Measurements from ENCODE around the gene PCGF1.
A peak's percentile ranks its signal among the peaks of the same experiment; 100 is the strongest.

PCGF1 gene

DNA sequence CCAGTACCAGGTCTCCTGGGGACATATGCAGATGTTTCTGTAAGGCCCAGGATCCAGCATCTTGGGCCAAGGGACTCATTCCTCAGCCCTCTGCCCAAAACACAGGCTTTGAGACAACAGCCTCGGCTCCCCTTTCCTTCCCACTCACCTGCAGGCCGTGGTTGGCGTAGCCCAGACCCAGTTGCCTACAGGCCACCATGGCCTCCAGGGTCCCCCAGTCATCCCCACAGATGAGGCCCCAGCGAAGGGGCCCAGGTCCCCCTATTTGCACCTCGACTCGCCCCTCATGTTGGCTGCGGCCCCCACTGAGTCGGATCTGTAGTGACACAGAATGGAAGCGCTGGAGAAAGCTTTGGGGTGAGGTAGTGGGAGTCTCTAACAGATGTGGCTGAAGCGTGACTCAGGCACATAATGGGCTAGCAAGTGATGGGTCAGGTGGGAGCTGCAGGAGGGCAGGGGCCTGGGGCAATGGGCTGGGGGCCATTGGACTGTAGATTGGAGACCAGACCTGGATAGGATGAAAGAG is 28.0 kb upstream of the PCGF1 start:
- no peak overlapping the region for H3K27ac ChIP-seq
- TF ChIP-seq, protein P1, sequence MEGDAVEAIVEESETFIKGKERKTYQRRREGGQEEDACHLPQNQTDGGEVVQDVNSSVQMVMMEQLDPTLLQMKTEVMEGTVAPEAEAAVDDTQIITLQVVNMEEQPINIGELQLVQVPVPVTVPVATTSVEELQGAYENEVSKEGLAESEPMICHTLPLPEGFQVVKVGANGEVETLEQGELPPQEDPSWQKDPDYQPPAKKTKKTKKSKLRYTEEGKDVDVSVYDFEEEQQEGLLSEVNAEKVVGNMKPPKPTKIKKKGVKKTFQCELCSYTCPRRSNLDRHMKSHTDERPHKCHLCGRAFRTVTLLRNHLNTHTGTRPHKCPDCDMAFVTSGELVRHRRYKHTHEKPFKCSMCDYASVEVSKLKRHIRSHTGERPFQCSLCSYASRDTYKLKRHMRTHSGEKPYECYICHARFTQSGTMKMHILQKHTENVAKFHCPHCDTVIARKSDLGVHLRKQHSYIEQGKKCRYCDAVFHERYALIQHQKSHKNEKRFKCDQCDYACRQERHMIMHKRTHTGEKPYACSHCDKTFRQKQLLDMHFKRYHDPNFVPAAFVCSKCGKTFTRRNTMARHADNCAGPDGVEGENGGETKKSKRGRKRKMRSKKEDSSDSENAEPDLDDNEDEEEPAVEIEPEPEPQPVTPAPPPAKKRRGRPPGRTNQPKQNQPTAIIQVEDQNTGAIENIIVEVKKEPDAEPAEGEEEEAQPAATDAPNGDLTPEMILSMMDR (conservative IDR thresholded peaks at IDR 0.05) = no peak
- no peak for TF ChIP-seq ZFX (IDR thresholded peaks at IDR 0.05)

DNA sequence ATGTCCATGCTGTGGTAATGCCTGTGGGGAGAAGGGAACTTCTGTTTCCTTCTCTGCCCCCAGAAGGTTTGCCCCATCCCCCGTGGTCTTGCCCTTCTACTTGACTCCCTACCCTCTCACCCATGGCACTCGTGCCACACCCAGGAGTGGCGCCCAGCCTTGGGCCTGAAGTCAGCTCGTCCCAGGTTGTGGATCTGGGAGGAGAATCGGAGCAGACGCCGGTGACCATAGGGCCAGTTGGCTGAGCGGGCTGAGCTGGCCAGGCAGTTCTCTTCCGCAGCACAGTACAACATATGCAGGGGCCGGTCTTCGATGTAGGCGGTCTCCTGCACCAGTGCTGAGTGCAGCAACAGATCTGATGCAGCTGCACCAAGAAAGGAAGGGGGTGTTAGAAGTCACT is 26.9 kb upstream of the PCGF1 start:
- TF ChIP-seq, protein P1 (conservative IDR thresholded peaks at IDR 0.05) = no peak
- TF ChIP-seq ZFX (IDR thresholded peaks at IDR 0.05) = no peak
- H3K27ac ChIP-seq = no peak overlapping the region

DNA sequence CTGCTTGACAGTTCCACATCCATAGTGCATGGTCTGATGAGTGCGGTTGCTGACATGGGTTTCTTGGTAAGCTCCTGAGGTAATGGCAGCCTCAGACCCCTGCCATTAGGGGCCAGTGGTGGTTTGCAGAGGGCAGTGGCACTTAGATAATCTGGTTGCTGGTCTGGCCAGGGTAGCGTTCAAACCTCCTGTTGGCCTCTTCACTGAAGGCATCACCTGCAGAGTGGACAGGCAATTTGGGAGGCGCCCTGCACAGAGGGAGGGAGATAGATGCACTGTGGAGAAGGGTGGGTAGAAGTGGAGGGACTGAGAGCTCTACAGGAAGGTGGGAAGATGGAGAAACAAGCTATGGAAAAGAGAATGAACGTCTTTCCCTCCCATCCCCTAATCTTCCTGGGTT is 26.0 kb upstream of the PCGF1 start:
- TF ChIP-seq ZFX (IDR thresholded peaks at IDR 0.05) = no peak
- TF ChIP-seq, protein P1 (conservative IDR thresholded peaks at IDR 0.05) = no peak

DNA sequence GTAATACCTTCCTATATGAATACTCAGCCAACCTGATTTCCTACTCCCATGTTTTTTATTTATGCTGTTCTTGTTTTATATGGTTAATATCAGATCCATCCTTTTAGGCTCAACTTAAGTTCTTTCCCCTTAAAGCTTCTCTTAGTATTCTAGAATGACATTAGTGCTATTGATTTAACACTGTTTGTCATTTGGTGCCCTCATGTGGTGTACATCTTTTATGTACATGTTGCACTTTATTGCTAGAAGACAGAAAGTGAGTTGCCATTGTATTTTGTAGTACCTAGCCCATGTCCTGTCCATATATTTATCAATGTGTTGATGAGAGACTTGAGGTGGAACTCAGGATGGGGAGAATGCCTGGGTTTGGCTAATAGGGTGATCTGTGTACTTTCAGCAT is 24.7 kb upstream of the PCGF1 start:
- TF ChIP-seq, protein P1 (conservative IDR thresholded peaks at IDR 0.05) = peak; percentile 25
- TF ChIP-seq ZFX (IDR thresholded peaks at IDR 0.05) = no peak
- H3K27ac ChIP-seq = no peak overlapping the region

More for the DNA sequence above, 26.0 kb upstream of the PCGF1 start:
- no peak overlapping the region for H3K27ac ChIP-seq

DNA sequence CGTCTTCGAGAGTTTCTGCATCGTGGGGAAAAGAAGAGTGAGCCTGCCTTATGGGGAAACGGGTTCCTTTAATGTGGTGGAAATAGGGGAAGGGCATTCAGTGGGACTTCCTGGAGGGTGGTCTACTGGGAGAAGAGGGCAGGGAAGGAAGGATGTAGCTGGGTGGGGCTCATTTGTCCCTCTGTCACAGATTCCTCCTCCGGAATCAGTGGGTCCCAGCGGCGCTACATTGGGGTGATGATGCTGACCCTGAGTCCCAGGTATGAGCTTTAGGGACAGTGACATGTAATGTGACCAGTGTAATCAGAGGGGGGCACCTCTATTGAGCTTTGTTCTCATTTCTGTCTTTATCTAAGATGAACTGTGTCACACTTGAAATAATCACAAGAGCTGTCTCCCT is 24.2 kb upstream of the PCGF1 start:
- TF ChIP-seq, protein P1 (conservative IDR thresholded peaks at IDR 0.05) = no peak
- no peak for TF ChIP-seq ZFX (IDR thresholded peaks at IDR 0.05)
- H3K27ac ChIP-seq = no peak overlapping the region

DNA sequence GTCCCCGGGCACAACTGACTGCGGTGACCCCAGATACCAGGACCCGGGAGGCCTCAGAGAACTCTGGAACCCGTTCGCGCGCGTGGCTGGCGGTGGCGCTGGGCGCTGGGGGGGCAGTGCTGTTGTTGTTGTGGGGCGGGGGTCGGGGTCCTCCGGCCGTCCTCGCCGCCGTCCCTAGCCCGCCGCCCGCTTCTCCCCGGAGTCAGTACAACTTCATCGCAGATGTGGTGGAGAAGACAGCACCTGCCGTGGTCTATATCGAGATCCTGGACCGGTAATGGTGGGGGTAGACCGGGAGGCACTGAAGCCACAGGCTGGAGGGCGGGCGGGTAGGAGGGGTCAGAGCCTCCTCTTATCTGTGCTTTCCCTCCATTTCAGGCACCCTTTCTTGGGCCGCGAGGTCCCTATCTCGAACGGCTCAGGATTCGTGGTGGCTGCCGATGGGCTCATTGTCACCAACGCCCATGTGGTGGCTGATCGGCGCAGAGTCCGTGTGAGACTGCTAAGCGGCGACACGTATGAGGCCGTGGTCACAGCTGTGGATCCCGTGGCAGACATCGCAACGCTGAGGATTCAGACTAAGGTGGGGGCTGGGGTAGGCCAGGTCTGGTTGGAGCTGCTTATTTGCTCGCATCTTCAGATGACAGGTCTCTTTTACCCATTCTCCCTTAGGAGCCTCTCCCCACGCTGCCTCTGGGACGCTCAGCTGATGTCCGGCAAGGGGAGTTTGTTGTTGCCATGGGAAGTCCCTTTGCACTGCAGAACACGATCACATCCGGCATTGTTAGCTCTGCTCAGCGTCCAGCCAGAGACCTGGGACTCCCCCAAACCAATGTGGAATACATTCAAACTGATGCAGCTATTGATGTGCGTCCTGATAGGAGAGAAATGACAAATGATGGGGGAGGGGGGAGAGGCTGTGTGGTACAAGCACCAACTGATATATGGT is 23.0 kb upstream of the PCGF1 start:
- TF ChIP-seq, protein P1 (conservative IDR thresholded peaks at IDR 0.05) = no peak
- no peak for TF ChIP-seq ZFX (IDR thresholded peaks at IDR 0.05)
- H3K27ac ChIP-seq = peak overlapping the region; percentile 94

All from C4-2B (cell line).